Calu3 (cell line): ENCODE measurements around the gene PLA2R1. TPM values are rescaled to one million over a fixed set of nuclear protein-coding genes. Genes with fewer than 3 reads are reported as not detected.
A peak's percentile ranks its signal among the peaks of the same experiment; 100 is the strongest.

Experiments
- BruUV-seq: library from RNA; stranded (reverse); fragments of 400-500 nt; replicated peaks from 2 replicates; lab custom pipeline; 2021; lab: Mats Ljungman, UMichigan
- CTCF ChIA-PET: fragments of 300-600 bp; sonication (Branson Sonifier 250); formaldehyde crosslinking; loops from one replicate; lab custom pipeline; 2022; ENCODE audit warnings: antibody characterized with exemption; lab: Charles Lee
- DNase-seq: peaks from one replicate; pipeline ENCODE4 v3.0.0; 2022
- H3K27ac Mint-ChIP-seq: one replicate; pipeline ENCODE4 v1.8.0; 2022; ENCODE audit warnings: mixed read lengths; ENCODE audit not compliant: unreplicated experiment
- H3K27me3 Mint-ChIP-seq: one replicate; pipeline ENCODE4 v1.8.0; 2022; ENCODE audit warnings: mixed read lengths; ENCODE audit not compliant: unreplicated experiment
- H3K36me3 Mint-ChIP-seq: one replicate; pipeline ENCODE4 v1.8.0; 2022; ENCODE audit warnings: mild to moderate bottlenecking, moderate library complexity, mixed read lengths; ENCODE audit not compliant: insufficient read depth, unreplicated experiment
- H3K4me1 Mint-ChIP-seq: one replicate; pipeline ENCODE4 v1.8.0; 2022; ENCODE audit warnings: mild to moderate bottlenecking, low read depth, mixed read lengths; ENCODE audit not compliant: unreplicated experiment
- H3K4me3 Mint-ChIP-seq: one replicate; pipeline ENCODE4 v1.8.0; 2022; ENCODE audit warnings: mild to moderate bottlenecking, low read depth, moderate library complexity, mixed read lengths; ENCODE audit not compliant: unreplicated experiment
- H3K9me3 Mint-ChIP-seq: one replicate; pipeline ENCODE4 v1.8.0; 2022; ENCODE audit warnings: low read depth, mixed read lengths; ENCODE audit not compliant: unreplicated experiment
- intact Hi-C: fragments of 100-400 bp; cut with micrococcal nuclease; formaldehyde crosslinking; loops from one replicate; pipeline ENCODE4 v1.10.0; 2022; ENCODE audit not compliant: unreplicated experiment
- total RNA-seq: library from RNA; stranded (reverse); gene quantifications from 2 replicates; pipeline ENCODE4 v1.2.3, GENCODE V29; 2022
- TF ChIP-seq, protein P1 (sequence below): fragments of 200-600 bp; IDR thresholded peaks from one replicate; pipeline ENCODE4 v1.8.0; 2022; ENCODE audit warnings: antibody characterized with exemption; ENCODE audit not compliant: unreplicated experiment

PLA2R1 gene
- total RNA-seq, 1 experiment from 2014 or later: 5.8 TPM

- no peaks in the 10 kb centered on the region for H3K4me1 Mint-ChIP-seq
- BruUV-seq: no TSS peak
These were observed 117.5 kb downstream of the PLA2R1 start for GRCh38 chr2:159944874-159945273.

DNA sequence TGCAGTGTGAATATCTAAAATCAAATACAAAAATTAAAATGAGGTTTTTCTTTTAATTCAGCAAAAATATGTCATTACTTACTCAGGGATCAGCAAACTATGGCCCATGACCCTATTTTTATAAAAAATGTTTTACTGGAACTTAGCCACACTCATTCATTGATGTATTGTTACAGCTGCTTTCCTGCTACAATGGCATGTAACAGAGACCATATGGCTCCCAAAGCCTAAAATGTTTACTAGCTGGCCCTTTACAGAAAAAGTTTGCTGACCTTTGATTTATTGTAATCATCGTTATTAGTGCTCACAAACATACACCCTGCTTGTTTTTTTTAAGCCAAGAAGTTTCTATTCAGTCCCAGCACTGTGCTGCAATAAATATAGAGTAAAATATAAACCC, 120.3 kb downstream of the PLA2R1 start:
- H3K27me3 Mint-ChIP-seq: no peaks in the 10 kb centered on the region
- no peak overlapping the region for H3K27ac Mint-ChIP-seq
- H3K36me3 Mint-ChIP-seq: no peaks in the 10 kb centered on the region
- TF ChIP-seq, protein P1, sequence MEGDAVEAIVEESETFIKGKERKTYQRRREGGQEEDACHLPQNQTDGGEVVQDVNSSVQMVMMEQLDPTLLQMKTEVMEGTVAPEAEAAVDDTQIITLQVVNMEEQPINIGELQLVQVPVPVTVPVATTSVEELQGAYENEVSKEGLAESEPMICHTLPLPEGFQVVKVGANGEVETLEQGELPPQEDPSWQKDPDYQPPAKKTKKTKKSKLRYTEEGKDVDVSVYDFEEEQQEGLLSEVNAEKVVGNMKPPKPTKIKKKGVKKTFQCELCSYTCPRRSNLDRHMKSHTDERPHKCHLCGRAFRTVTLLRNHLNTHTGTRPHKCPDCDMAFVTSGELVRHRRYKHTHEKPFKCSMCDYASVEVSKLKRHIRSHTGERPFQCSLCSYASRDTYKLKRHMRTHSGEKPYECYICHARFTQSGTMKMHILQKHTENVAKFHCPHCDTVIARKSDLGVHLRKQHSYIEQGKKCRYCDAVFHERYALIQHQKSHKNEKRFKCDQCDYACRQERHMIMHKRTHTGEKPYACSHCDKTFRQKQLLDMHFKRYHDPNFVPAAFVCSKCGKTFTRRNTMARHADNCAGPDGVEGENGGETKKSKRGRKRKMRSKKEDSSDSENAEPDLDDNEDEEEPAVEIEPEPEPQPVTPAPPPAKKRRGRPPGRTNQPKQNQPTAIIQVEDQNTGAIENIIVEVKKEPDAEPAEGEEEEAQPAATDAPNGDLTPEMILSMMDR: no peak
- no peaks in the 10 kb centered on the region for H3K4me1 Mint-ChIP-seq
- BruUV-seq: no TSS peak
- no peak overlapping the region for H3K4me3 Mint-ChIP-seq
- intact Hi-C loops: no loop called here
- CTCF ChIA-PET: no interaction called here
- no peak for DNase-seq
- no peaks in the 10 kb centered on the region for H3K9me3 Mint-ChIP-seq

More at GRCh38 chr2:159944874-159945273, 117.5 kb downstream of the PLA2R1 start:
- H3K36me3 Mint-ChIP-seq: no peaks in the 10 kb centered on the region
- DNase-seq: no peak
- H3K4me3 Mint-ChIP-seq: no peak overlapping the region
- intact Hi-C loops: no loop called here
- H3K9me3 Mint-ChIP-seq: no peaks in the 10 kb centered on the region
- H3K27ac Mint-ChIP-seq: no peak overlapping the region
- TF ChIP-seq, protein P1: no peak
- CTCF ChIA-PET: no interaction called here
- H3K27me3 Mint-ChIP-seq: no peaks in the 10 kb centered on the region

GRCh38 chr2:159941729-159942128, 120.7 kb downstream of the PLA2R1 start:
- Mint-ChIP-seq H3K27me3 (no peaks in the 10 kb centered on the region), H3K9me3 (no peaks in the 10 kb centered on the region)
- CTCF ChIA-PET: no interaction called here

GRCh38 chr2:159939946-159940345, 122.5 kb downstream of the PLA2R1 start:
- H3K27ac Mint-ChIP-seq: no peak overlapping the region
- no peaks in the 10 kb centered on the region for H3K27me3 Mint-ChIP-seq
- CTCF ChIA-PET: no interaction called here
- no peaks in the 10 kb centered on the region for H3K4me1 Mint-ChIP-seq
- intact Hi-C loops: loop anchor here (5.0 kb wide), 1 partner anchor 48 kb away; no protein-coding TSS in a partner anchor
- H3K9me3 Mint-ChIP-seq: no peaks in the 10 kb centered on the region
- peak; percentile 18 for DNase-seq
- H3K36me3 Mint-ChIP-seq: no peaks in the 10 kb centered on the region
- BruUV-seq: no TSS peak
- TF ChIP-seq, protein P1: no peak
- no peak overlapping the region for H3K4me3 Mint-ChIP-seq

More at GRCh38 chr2:159941729-159942128, 120.7 kb downstream of the PLA2R1 start:
- H3K4me3 Mint-ChIP-seq: no peak overlapping the region
- intact Hi-C loops: no loop called here
- no TSS peak for BruUV-seq
- no peaks in the 10 kb centered on the region for H3K36me3 Mint-ChIP-seq
- H3K27ac Mint-ChIP-seq: no peak overlapping the region
- DNase-seq: no peak
- no peaks in the 10 kb centered on the region for H3K4me1 Mint-ChIP-seq
- TF ChIP-seq, protein P1: no peak
